ENCODE measurements around the gene DTNBP1.

The DTNBP1 gene

DNA sequence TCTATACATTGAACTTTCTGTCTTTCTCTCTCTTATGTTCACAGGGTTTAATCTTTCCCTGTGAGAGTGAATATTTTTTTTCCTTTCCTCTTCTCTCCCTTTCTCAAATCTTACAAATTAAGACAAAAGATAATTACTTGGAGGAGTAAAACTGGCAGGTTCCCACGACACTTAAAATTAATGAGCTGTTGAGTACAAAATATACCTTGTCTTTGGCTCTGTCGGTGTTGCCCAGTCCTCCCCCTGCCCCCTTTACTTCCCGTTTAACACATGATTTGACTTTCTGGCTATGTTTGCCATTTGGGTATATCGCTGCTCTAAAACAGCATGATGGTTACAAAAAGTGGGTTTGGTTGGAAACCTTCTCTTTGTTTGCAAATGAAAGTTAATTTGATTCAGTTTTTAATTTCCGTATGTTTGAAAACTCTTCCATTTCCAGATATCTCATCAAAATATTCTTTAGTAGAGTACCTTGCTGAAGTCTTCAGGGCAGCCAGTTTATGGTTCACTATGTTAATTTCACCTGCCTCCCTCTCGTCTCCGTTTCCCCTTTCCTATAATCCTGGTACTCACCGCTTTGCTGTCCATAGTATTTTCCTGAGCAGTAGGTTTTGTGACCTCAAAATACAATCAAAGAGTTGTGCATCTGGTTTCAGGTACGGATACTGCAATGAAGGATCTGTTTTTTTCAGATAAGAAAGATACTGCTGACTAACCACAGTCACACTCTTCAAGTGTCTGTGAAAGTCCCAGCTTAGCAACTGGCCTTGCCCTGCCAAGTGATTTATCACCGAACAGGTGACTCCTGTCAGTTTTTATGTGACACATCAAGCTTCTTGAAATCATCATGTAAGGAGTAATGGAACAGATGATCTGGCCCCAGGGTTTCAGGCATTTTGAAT lies 181.2 kb downstream of the DTNBP1 start:
- DNase-seq = peak; percentile 83 to 85
- TF ChIP-seq POLR2A (IDR thresholded peaks at IDR 0.05; ENCODE audit: low read length) (no peak), GATA1 (IDR thresholded peaks at IDR 0.05; ENCODE audit: low read depth, low read length) (no peak)

GRCh38 chr6:15480525-15480924 lies 182.3 kb downstream of the DTNBP1 start:
- no peak for TF ChIP-seq POLR2A (IDR thresholded peaks at IDR 0.05; ENCODE audit: low read length)
- no peak for TF ChIP-seq GATA1 (IDR thresholded peaks at IDR 0.05; ENCODE audit: low read depth, low read length)
- peak in 1 of 2 experiments; percentile 15 for DNase-seq

- no peak for DNase-seq
- no peak for TF ChIP-seq GATA1 (IDR thresholded peaks at IDR 0.05; ENCODE audit: low read depth, low read length)
- no peak for TF ChIP-seq POLR2A (IDR thresholded peaks at IDR 0.05; ENCODE audit: low read length)
Measured at GRCh38 chr6:15479761-15480160, 183.1 kb downstream of the DTNBP1 start.

- no peak for TF ChIP-seq GATA1 (IDR thresholded peaks at IDR 0.05; ENCODE audit: low read depth, low read length)
- no peak for TF ChIP-seq POLR2A (IDR thresholded peaks at IDR 0.05; ENCODE audit: low read length)
- no peak for DNase-seq
Measured at GRCh38 chr6:15477746-15478145, 185.1 kb downstream of the DTNBP1 start.

- no peak for DNase-seq
- TF ChIP-seq GATA1 (IDR thresholded peaks at IDR 0.05; ENCODE audit: low read depth, low read length) (no peak), POLR2A (IDR thresholded peaks at IDR 0.05; ENCODE audit: low read length) (no peak)
Measured at GRCh38 chr6:15476631-15477380, 186.0 kb downstream of the DTNBP1 start.

DNA sequence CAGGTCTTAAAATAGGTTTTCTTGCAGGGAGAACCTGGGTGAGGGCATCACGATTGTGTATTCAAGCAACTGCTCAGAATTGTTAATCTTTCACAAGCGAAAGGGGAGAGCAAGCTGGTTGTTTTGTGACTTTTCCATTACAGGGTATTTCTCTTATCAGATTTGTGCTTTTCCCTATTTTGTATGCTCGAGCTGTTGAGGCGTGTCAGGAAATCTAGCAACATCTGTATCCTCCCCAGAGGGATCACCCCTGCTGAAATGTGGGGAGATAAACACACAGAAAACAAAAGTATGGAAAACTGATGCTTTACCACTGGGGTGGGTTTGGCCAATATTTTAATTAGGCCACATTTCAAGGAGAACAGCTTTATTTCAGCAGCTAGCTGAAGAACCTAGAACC lies 187.0 kb downstream of the DTNBP1 start:
- DNase-seq = no peak
- TF ChIP-seq GATA1 (IDR thresholded peaks at IDR 0.05; ENCODE audit: low read depth, low read length) = no peak
- no peak for TF ChIP-seq POLR2A (IDR thresholded peaks at IDR 0.05; ENCODE audit: low read length)

- TF ChIP-seq GATA1 (IDR thresholded peaks at IDR 0.05; ENCODE audit: low read depth, low read length) (no peak), POLR2A (IDR thresholded peaks at IDR 0.05; ENCODE audit: low read length) (no peak)
- no peak for DNase-seq
Measured at GRCh38 chr6:15475261-15475660, 187.6 kb downstream of the DTNBP1 start.

- DNase-seq = no peak
- TF ChIP-seq POLR2A (IDR thresholded peaks at IDR 0.05; ENCODE audit: low read length) = no peak
- TF ChIP-seq GATA1 (IDR thresholded peaks at IDR 0.05; ENCODE audit: low read depth, low read length) = no peak
Measured at GRCh38 chr6:15474196-15474595, 188.6 kb downstream of the DTNBP1 start.

- no peak for DNase-seq
Measured at GRCh38 chr6:15473741-15474161, 189.1 kb downstream of the DTNBP1 start.

GRCh38 chr6:15473174-15473573 lies 189.7 kb downstream of the DTNBP1 start:
- no peak for DNase-seq
- TF ChIP-seq GATA1 (IDR thresholded peaks at IDR 0.05; ENCODE audit: low read depth, low read length) (no peak), POLR2A (IDR thresholded peaks at IDR 0.05; ENCODE audit: low read length) (no peak)

More at GRCh38 chr6:15473741-15474161, 189.1 kb downstream of the DTNBP1 start:
- no peak for TF ChIP-seq GATA1 (IDR thresholded peaks at IDR 0.05; ENCODE audit: low read depth, low read length)
- no peak for TF ChIP-seq POLR2A (IDR thresholded peaks at IDR 0.05; ENCODE audit: low read length)

Measured in erythroblast (primary cell).